Sigmoid colon (tissue), 3 donors: ENCODE data around the gene THBS3.

Experiments
- CTCF ChIP-seq, 4 experiments: fragments of 450-650 bp in 3 of 4; fragments of 200-600 bp in 1 of 4; IDR thresholded peaks; one replicate each; pipeline ENCODE4 v1.5.1; 2016 to 2019; ENCODE audit warnings: antibody characterized with exemption in 4 of 4, mild to moderate bottlenecking in 3 of 4, moderate library complexity in 2 of 4
- POLR2A ChIP-seq, 2 donors: fragments of 450-650 bp; IDR thresholded peaks; one replicate each; pipeline ENCODE4 v1.6.1; 2016; ENCODE audit warnings: antibody characterized with exemption in 2 of 2, mild to moderate bottlenecking in 2 of 2, moderate library complexity in 2 of 2

- TF ChIP-seq POLR2A (IDR thresholded peaks at IDR 0.05), result no peak
- TF ChIP-seq CTCF (IDR thresholded peaks at IDR 0.05), result no peak
Measured at GRCh38 chr1:155171836-155172731, 35.6 kb downstream of the THBS3 start.
